ENCODE measurements around the gene FKBP2.
A peak's percentile ranks its signal among the peaks of the same experiment; 100 is the strongest.

The FKBP2 gene

GRCh38 chr11:64240435-64241240 is at the start of gene FKBP2:
Gene FKBP2, plus strand, starts transcription at chr11:64241095. Its CDS starts 1,293 bp downstream, at chr11:64242388.
- peak; percentile 89 for DNase-seq

- DNase-seq = no peak
These were observed 48.5 kb upstream of the FKBP2 start for GRCh38 chr11:64192434-64192833.

GRCh38 chr11:64196626-64197025 is 44.3 kb upstream of the FKBP2 start:
- DNase-seq = no peak

- DNase-seq = no peak
These were observed 42.4 kb upstream of the FKBP2 start for GRCh38 chr11:64198511-64198910.

DNA sequence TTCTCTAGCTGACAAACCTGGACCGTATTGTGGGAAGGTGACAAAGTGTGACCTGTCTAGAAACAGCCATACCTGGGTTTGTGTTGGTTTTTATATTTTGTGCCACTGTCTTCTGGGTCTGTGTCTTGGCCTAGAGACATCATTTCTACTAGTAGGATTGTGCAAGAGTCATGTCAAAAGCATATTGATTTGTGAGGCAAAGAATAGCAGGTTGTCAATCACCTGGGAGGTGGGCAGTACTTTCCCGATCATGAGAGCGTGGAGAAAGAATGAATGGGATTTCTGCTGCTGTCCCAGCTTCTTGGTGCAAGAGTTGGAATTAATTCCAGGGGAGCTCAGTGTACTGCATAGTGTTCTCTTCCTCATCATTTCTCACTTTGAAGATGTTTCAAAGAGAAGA is 39.4 kb upstream of the FKBP2 start:
- no peak for DNase-seq

GRCh38 chr11:64202992-64203391 is 37.9 kb upstream of the FKBP2 start:
- no peak for DNase-seq

DNA sequence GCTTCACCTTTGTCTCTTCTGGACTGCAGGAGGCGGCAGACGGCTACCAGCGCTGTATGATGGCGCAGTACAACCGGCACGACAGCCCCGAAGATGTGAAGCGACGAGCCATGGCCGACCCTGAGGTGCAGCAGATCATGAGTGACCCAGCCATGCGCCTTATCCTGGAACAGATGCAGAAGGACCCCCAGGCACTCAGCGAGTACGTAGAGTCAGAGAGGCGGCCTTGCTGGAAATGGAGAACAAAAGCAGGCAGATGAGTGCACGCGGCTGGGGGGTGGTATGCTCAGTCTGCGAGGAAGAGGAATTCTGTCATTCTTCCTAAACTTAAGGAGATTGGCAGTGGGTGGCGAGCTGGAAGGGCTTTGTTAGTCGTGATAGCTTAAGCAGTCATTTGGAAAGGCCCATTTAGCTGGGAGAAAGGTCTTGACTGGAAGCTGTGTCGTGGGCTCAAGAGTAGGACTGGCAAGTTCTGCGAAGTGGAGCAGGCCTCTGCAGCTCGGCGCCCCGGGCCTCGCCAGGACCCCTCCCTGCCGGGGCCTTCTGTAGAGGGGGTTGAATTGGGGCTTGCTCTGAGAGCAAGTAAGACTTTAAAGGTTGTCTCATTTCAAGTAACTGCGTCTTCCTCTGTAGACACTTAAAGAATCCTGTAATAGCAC is 37.3 kb upstream of the FKBP2 start:
- DNase-seq = no peak

GRCh38 chr11:64204080-64204440 is 36.8 kb upstream of the FKBP2 start:
- no peak for DNase-seq

DNA sequence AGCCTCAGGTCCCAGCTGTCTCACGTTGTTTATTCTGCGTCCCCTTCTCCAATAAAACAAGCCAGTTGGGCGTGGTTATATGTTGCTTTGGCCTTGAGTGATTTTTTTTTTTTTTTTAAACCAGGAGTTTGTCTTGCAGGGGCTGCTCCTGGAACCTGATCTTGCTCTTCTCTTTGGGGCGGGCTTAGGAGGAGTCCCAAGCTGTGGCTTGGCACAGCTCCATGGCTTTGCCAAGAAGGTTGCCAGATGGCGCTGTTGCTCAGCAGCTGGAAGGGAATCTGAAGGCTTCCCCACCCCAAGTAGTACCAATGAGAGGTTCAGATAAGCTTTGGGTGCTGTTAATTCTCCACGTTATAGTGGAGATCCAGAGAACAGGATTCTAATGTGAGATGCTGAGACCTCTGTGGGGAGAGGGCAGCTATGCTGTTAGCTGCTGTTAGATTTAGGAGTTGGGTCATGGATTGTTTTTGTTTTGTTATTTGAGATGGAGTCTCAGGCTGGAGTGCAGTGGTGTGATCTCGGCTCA is 36.4 kb upstream of the FKBP2 start:
- DNase-seq = peak; percentile 92

- DNase-seq = no peak
These were observed 34.2 kb upstream of the FKBP2 start, which contains the start of gene FERMT3 for GRCh38 chr11:64206457-64207255. Gene FERMT3, plus strand, starts transcription at chr11:64206721. Its CDS starts 644 bp downstream, at chr11:64207365.

GRCh38 chr11:64207256-64208085 is 33.4 kb upstream of the FKBP2 start:
- no peak for DNase-seq

GRCh38 chr11:64208086-64208795 is 32.7 kb upstream of the FKBP2 start:
- no peak for DNase-seq

GRCh38 chr11:64208796-64209562 is 31.9 kb upstream of the FKBP2 start:
- no peak for DNase-seq

DNA sequence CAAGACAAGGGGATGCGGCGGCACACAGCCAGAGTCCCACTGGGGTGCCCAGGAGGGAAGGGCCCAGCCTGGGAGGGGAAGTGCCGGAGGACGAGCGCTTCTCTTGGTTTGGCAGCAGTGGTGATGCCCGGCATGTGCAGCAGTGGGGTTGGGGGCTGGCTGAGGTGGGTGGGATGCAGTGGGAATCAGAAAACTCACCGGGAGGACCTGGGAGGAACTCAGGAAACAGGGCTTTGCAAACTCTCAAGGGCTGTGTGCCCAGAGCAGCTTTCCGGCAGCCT is 31.4 kb upstream of the FKBP2 start:
- DNase-seq = no peak

GRCh38 chr11:64210301-64211020 is 30.4 kb upstream of the FKBP2 start:
- DNase-seq = no peak

- DNase-seq = no peak
These were observed 29.6 kb upstream of the FKBP2 start for GRCh38 chr11:64211181-64211872.

GRCh38 chr11:64216879-64217278 is 24.0 kb upstream of the FKBP2 start:
- DNase-seq = no peak

DNA sequence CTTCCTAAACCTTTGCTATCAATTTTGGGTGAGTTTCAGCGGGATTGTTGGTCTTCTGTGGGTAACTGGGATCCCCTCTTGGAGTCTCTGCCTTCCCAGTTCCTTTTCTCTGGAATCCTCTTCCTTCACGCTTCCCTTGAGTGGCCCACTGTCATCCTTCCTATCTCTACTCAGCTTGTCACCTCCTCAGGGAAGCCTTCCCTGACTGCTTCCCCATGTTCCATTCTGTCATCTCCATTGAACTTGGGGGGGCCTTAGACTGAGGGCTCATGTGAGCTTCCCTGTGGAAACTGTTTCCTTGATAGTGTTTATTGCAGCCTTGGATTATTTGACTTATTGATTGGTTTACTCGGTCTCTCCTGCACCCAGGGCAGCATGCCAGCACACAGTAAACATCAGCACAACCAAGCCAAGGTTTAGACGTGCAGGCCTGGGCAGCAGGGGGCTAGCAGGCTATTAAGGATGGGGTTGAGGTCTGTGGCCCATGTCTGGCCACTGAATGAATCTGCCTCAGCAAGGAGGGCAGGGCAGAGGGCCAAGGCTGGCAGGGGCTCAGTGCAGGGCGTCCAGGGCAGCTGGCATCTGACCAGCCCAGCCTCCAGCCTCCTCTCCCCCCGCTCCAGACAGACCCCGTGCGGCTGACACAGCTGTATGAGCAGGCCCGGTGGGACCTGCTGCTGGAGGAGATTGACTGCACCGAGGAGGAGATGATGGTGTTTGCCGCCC is 22.1 kb upstream of the FKBP2 start:
- DNase-seq = no peak

DNA sequence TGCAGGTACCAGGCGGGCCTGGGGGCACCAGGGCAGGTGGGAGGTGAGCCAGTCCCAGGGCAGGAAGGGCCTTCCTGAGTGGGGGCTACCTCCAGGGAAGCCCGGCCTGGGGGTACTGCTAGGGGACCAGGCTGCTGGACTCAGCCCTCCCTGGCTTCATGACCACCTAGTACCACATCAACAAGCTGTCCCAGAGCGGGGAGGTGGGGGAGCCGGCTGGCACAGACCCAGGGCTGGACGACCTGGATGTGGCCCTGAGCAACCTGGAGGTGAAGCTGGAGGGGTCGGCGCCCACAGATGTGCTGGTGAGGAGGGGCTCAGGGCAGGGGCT is 21.6 kb upstream of the FKBP2 start:
- no peak for DNase-seq

Measured in NCI-H2107 (cell line).